Gastroesophageal sphincter (tissue), 4 donors: ENCODE data around the gene NEDD4L. TPM values are rescaled to one million over a fixed set of nuclear protein-coding genes. Genes with fewer than 3 reads are reported as not detected.

ENCODE experiments used
- ATAC-seq: fragments of 150-250 bp; one replicate; pipeline ENCODE4 v1.9.1; 2016; ENCODE audit warnings: mild to moderate bottlenecking, moderate library complexity
- H3K27ac ChIP-seq, 4 donors: fragments of 200-600 bp; sonication (generic) in 3 of 4; 1 replicate in 3 of 4; 2 replicates in 1 of 4; pipeline ENCODE4 v1.5.1; 2016 to 2019
- H3K27me3 ChIP-seq: fragments of 200-600 bp; sonication (generic); one replicate; pipeline ENCODE4 v1.5.1; 2019
- H3K36me3 ChIP-seq, 2 donors: fragments of 200-600 bp; sonication (generic); one replicate each; pipeline ENCODE4 v1.5.1; 2019; ENCODE audit warnings: control low read depth in 1 of 2
- H3K4me1 ChIP-seq, 3 donors: fragments of 200-600 bp; sonication (generic); 1 replicate in 2 of 3; 2 replicates in 1 of 3; pipeline ENCODE4 v1.5.1; 2016 to 2019; ENCODE audit warnings: control low read depth in 2 of 3
- H3K4me3 ChIP-seq, 2 donors: fragments of 200-600 bp; sonication (generic); one replicate each; pipeline ENCODE4 v1.5.1; 2019; ENCODE audit warnings: mild to moderate bottlenecking in 1 of 2, moderate library complexity in 1 of 2
- H3K9me3 ChIP-seq, 3 donors: fragments of 200-600 bp; sonication (generic); one replicate each; pipeline ENCODE4 v1.5.1; 2017 to 2019; ENCODE audit warnings: control low read depth in 2 of 3
- EP300 ChIP-seq: sonication (generic); formaldehyde crosslinking; IDR thresholded peaks from one replicate; pipeline ENCODE4 v1.6.1; 2017; ENCODE audit warnings: antibody characterized with exemption, mild to moderate bottlenecking
- POLR2A ChIP-seq, 2 donors: fragments of 450-650 bp; IDR thresholded peaks; one replicate each; pipeline ENCODE4 v1.6.1; 2017; ENCODE audit warnings: antibody characterized with exemption in 2 of 2, mild to moderate bottlenecking in 2 of 2, moderate library complexity in 1 of 2
- POLR2AphosphoS5 ChIP-seq: sonication (generic); formaldehyde crosslinking; IDR thresholded peaks from one replicate; pipeline ENCODE4 v1.6.1; 2017; ENCODE audit warnings: antibody characterized with exemption
- WGBS, 2 donors: methylation state at CpG; one replicate each; pipeline ENCODE4 v1.1.5; 2018; ENCODE audit warnings: low coverage in 1 of 2; 5-methylcytosine and 5-hydroxymethylcytosine counted together
- total RNA-seq, 4 donors: library from RNA; depleted of rRNA; stranded (reverse); fragments of >200 nt; gene quantifications; one replicate each; pipeline ENCODE4 v1.1.0, GENCODE V29; 2016
- TF ChIP-seq, protein P1 (sequence below), 4 experiments: fragments of 200-600 bp in 2 of 4; fragments of 450-650 bp in 2 of 4; sonication (generic) in 1 of 4; IDR thresholded peaks; one replicate each; pipeline ENCODE4 v1.5.1; 2017 to 2019; ENCODE audit warnings: antibody characterized with exemption in 4 of 4, mild to moderate bottlenecking in 2 of 4, moderate library complexity in 2 of 4

NEDD4L gene
- total RNA-seq, 4 donors from 2014 or later: 37.0 to 50.9 (median 43.0) TPM

DNA sequence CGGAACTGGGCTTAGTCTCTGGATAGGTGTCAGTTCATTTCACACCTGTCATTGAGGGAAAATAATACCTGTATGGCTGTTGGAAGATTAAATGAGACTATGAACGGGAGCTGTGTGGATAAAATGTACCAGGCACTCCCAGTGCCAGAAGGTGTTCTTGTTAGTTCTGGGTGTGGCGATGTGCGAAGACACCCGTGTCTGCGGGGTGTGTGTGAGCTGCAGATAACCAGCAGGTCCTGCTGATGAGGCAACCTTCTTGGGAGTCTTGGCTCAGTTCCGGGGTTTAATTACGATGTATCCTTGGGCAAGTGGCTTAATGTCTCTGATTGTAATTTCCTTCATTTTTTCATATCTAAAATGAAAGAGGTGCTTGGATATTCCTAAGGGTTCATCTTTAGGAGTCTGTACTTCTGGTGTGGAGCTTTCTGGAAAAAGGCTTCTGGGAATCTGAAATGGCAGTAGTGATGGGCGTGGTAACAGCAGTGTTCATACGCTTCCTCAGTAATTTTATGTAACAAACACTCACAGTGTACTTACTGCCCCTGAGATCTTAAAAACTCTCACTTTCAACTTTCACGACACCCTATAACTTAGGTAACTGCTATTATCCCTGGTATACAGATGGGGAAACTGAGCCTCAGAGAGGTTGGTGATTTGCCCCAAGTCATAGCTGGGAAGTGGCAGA lies 35.0 kb downstream of the NEDD4L start:
- no peak overlapping the region for H3K4me3 ChIP-seq
- no peak overlapping the region for H3K27ac ChIP-seq
- H3K36me3 ChIP-seq: no peaks in the 10 kb centered on the region
- no peaks in the 10 kb centered on the region for H3K27me3 ChIP-seq
- no peak for ATAC-seq
- no peaks in the 10 kb centered on the region for H3K9me3 ChIP-seq
- WGBS, 2 donors: 91 to 94% methylated on average over 8 to 11 of the region's 11 CpGs
- TF ChIP-seq EP300 (no peak), POLR2A (IDR thresholded peaks at IDR 0.05) (no peak), POLR2AphosphoS5 (no peak)
- TF ChIP-seq, protein P1, sequence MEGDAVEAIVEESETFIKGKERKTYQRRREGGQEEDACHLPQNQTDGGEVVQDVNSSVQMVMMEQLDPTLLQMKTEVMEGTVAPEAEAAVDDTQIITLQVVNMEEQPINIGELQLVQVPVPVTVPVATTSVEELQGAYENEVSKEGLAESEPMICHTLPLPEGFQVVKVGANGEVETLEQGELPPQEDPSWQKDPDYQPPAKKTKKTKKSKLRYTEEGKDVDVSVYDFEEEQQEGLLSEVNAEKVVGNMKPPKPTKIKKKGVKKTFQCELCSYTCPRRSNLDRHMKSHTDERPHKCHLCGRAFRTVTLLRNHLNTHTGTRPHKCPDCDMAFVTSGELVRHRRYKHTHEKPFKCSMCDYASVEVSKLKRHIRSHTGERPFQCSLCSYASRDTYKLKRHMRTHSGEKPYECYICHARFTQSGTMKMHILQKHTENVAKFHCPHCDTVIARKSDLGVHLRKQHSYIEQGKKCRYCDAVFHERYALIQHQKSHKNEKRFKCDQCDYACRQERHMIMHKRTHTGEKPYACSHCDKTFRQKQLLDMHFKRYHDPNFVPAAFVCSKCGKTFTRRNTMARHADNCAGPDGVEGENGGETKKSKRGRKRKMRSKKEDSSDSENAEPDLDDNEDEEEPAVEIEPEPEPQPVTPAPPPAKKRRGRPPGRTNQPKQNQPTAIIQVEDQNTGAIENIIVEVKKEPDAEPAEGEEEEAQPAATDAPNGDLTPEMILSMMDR (IDR thresholded peaks at IDR 0.05): no peak
- no peaks in the 10 kb centered on the region for H3K4me1 ChIP-seq

DNA sequence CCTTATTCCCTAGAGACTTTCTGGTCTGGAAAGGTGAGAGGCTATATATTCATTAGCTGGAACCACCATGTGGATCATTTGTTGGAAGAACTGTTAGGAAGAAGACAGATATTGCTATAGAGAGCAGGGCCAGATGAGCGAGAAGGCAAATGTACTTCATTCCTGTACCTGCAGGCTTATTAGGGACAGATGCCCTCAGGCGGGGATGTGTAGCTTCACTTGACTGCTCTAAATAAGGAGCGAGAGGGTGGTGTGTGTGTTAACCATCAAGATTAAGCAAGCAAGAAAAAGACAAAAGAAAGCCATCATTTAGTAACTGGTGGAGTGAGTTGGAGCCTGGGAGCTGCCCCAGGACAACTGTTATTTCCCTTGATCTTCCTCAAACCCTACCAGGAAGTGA lies 36.4 kb downstream of the NEDD4L start:
- ATAC-seq: no peak
- no peak overlapping the region for H3K27ac ChIP-seq
- 82 to 83% methylated on average over 2 to 3 of the region's 3 CpGs for WGBS, 2 donors

DNA sequence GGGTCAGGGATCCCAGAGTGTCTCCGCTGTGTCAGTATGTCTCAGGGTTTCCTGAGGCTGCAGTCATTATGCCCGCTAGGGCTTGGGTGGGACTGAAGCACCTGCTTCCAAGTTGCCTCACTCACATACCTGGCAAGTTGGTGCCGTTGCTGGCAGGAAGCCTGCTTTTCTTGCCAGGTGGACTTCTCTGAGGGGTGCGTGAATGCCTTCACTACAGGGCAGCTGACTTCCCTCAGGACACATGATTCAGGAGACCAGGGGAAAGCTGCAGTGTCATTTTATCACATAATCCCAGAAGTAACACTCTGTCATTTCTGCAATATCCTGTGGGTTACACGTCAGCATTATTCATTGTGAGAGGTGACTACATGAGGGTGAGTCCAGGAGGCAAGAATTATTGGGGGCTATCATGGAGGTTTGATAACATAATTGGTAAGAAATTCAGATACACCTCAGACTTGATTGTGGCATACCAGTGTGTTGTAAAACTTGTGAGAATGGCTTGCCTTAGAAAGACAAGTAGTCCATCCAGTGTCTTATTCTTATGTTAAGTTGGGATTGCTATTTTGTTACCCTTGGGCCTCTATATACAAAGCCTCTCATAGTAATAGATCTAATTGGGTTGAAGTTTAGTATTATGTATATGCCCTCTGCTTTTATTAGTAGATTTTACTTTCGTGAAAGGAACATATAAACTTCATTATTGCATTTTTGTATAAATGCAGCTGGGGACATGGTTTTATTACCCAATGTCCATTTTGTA lies 44.1 kb downstream of the NEDD4L start:
- no peak overlapping the region for H3K27ac ChIP-seq
- no peak overlapping the region for H3K4me3 ChIP-seq
- H3K4me1 ChIP-seq: no peaks in the 10 kb centered on the region
- WGBS, 2 donors: 59 to 83% methylated on average over 2 to 6 of the region's 6 CpGs
- no peaks in the 10 kb centered on the region for H3K36me3 ChIP-seq
- H3K9me3 ChIP-seq: peaks cover 0 to 6% (median 0%) of the 10 kb centered on the region in 3 donors
- no peak for TF ChIP-seq POLR2AphosphoS5
- TF ChIP-seq POLR2A (IDR thresholded peaks at IDR 0.05): no peak
- no peak for TF ChIP-seq EP300
- TF ChIP-seq, protein P1 (IDR thresholded peaks at IDR 0.05): no peak
- H3K27me3 ChIP-seq: no peaks in the 10 kb centered on the region
- ATAC-seq: no peak

More for the DNA sequence above, 36.4 kb downstream of the NEDD4L start:
- Histone ChIP-seq H3K9me3 (no peaks in the 10 kb centered on the region), H3K27me3 (no peaks in the 10 kb centered on the region), H3K4me1 (no peaks in the 10 kb centered on the region), H3K36me3 (no peaks in the 10 kb centered on the region), H3K4me3 (no peak overlapping the region)
- TF ChIP-seq POLR2A (IDR thresholded peaks at IDR 0.05) (no peak), EP300 (no peak), POLR2AphosphoS5 (no peak)
- TF ChIP-seq, protein P1 (IDR thresholded peaks at IDR 0.05): no peak

DNA sequence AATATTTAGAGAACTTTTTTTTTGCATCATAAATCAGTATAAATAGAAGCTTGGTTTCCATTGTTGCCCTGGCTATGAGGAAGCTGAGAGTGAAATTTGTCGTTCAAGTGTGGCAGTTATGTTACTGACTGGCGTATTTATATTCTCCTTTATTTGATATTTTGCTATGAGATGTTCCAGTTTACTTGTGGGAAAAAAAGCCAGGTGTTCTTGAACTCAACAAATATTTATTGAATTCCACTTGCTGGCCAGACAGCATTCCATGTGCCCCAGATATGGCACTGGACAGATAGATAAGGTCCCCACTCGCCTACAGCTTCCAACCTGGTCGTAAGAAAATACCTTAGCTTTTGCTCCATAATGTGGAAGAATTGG lies 44.7 kb downstream of the NEDD4L start:
- Histone ChIP-seq H3K9me3 (peaks cover 0 to 6% (median 0%) of the 10 kb centered on the region in 3 donors), H3K4me1 (no peaks in the 10 kb centered on the region), H3K4me3 (no peak overlapping the region), H3K27me3 (no peaks in the 10 kb centered on the region), H3K27ac (no peak overlapping the region), H3K36me3 (no peaks in the 10 kb centered on the region)
- TF ChIP-seq POLR2AphosphoS5 (no peak), EP300 (no peak), POLR2A (IDR thresholded peaks at IDR 0.05) (no peak)
- TF ChIP-seq, protein P1 (IDR thresholded peaks at IDR 0.05): no peak
- 82 to 86% methylated on average over 4 of the region's 4 CpGs for WGBS, 2 donors
- ATAC-seq: no peak
